ENCODE results near the gene FER1L5. TPM values are rescaled to one million over a fixed set of nuclear protein-coding genes. Genes with fewer than 3 reads are reported as not detected.

Gene FER1L5
- total and polyA plus RNA-seq, 2 of the 8 experiments (the other 6 are each of a cell fraction or from before 2014, with no cell fraction given): 0.23 to 0.88 TPM

GRCh38 chr2:96754317-96754716, 111.8 kb downstream of the FER1L5 start (continued):
- TF ChIP-seq, protein P1, sequence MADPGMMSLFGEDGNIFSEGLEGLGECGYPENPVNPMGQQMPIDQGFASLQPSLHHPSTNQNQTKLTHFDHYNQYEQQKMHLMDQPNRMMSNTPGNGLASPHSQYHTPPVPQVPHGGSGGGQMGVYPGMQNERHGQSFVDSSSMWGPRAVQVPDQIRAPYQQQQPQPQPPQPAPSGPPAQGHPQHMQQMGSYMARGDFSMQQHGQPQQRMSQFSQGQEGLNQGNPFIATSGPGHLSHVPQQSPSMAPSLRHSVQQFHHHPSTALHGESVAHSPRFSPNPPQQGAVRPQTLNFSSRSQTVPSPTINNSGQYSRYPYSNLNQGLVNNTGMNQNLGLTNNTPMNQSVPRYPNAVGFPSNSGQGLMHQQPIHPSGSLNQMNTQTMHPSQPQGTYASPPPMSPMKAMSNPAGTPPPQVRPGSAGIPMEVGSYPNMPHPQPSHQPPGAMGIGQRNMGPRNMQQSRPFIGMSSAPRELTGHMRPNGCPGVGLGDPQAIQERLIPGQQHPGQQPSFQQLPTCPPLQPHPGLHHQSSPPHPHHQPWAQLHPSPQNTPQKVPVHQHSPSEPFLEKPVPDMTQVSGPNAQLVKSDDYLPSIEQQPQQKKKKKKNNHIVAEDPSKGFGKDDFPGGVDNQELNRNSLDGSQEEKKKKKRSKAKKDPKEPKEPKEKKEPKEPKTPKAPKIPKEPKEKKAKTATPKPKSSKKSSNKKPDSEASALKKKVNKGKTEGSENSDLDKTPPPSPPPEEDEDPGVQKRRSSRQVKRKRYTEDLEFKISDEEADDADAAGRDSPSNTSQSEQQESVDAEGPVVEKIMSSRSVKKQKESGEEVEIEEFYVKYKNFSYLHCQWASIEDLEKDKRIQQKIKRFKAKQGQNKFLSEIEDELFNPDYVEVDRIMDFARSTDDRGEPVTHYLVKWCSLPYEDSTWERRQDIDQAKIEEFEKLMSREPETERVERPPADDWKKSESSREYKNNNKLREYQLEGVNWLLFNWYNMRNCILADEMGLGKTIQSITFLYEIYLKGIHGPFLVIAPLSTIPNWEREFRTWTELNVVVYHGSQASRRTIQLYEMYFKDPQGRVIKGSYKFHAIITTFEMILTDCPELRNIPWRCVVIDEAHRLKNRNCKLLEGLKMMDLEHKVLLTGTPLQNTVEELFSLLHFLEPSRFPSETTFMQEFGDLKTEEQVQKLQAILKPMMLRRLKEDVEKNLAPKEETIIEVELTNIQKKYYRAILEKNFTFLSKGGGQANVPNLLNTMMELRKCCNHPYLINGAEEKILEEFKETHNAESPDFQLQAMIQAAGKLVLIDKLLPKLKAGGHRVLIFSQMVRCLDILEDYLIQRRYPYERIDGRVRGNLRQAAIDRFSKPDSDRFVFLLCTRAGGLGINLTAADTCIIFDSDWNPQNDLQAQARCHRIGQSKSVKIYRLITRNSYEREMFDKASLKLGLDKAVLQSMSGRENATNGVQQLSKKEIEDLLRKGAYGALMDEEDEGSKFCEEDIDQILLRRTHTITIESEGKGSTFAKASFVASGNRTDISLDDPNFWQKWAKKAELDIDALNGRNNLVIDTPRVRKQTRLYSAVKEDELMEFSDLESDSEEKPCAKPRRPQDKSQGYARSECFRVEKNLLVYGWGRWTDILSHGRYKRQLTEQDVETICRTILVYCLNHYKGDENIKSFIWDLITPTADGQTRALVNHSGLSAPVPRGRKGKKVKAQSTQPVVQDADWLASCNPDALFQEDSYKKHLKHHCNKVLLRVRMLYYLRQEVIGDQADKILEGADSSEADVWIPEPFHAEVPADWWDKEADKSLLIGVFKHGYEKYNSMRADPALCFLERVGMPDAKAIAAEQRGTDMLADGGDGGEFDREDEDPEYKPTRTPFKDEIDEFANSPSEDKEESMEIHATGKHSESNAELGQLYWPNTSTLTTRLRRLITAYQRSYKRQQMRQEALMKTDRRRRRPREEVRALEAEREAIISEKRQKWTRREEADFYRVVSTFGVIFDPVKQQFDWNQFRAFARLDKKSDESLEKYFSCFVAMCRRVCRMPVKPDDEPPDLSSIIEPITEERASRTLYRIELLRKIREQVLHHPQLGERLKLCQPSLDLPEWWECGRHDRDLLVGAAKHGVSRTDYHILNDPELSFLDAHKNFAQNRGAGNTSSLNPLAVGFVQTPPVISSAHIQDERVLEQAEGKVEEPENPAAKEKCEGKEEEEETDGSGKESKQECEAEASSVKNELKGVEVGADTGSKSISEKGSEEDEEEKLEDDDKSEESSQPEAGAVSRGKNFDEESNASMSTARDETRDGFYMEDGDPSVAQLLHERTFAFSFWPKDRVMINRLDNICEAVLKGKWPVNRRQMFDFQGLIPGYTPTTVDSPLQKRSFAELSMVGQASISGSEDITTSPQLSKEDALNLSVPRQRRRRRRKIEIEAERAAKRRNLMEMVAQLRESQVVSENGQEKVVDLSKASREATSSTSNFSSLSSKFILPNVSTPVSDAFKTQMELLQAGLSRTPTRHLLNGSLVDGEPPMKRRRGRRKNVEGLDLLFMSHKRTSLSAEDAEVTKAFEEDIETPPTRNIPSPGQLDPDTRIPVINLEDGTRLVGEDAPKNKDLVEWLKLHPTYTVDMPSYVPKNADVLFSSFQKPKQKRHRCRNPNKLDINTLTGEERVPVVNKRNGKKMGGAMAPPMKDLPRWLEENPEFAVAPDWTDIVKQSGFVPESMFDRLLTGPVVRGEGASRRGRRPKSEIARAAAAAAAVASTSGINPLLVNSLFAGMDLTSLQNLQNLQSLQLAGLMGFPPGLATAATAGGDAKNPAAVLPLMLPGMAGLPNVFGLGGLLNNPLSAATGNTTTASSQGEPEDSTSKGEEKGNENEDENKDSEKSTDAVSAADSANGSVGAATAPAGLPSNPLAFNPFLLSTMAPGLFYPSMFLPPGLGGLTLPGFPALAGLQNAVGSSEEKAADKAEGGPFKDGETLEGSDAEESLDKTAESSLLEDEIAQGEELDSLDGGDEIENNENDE (IDR thresholded peaks at IDR 0.05; ENCODE audit: insufficient replicate concordance, low read length): no peak
- no peak for TF ChIP-seq SIRT6 (IDR thresholded peaks at IDR 0.05; ENCODE audit: low read length)
- no peak for TF ChIP-seq SIX5 (IDR thresholded peaks at IDR 0.05; ENCODE audit: low read depth, low read length)
- TF ChIP-seq POU5F1 (IDR thresholded peaks at IDR 0.05; ENCODE audit: low read depth, low read length): no peak
- TF ChIP-seq SAP30 (IDR thresholded peaks at IDR 0.05; ENCODE audit: insufficient read depth, insufficient replicate concordance, low read length): no peak
- TF ChIP-seq CTBP2 (IDR thresholded peaks at IDR 0.05; ENCODE audit: borderline replicate concordance, insufficient read depth, insufficient read length, low read length): no peak
- no peak for TF ChIP-seq RAD21 (IDR thresholded peaks at IDR 0.05 in 1 of 2, conservative IDR thresholded peaks at IDR 0.05 in 1 of 2; ENCODE audit: low read depth in 2 of 2, low read length in 2 of 2)
- no peak for TF ChIP-seq YY1 (IDR thresholded peaks at IDR 0.05; ENCODE audit: low read depth, low read length)
- TF ChIP-seq CREB1 (IDR thresholded peaks at IDR 0.05): no peak
- TF ChIP-seq, protein P2, sequence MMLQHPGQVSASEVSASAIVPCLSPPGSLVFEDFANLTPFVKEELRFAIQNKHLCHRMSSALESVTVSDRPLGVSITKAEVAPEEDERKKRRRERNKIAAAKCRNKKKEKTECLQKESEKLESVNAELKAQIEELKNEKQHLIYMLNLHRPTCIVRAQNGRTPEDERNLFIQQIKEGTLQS (IDR thresholded peaks at IDR 0.05; ENCODE audit: insufficient read depth, low read depth, low read length): no peak
- TF ChIP-seq SUZ12 (IDR thresholded peaks at IDR 0.05; ENCODE audit: low read length): no peak
- no peak for TF ChIP-seq CHD1 (IDR thresholded peaks at IDR 0.05; ENCODE audit: low read depth, low read length)
